HL-60 (cell line): ENCODE data around the gene CPSF6.

ENCODE experiments used
- CTCF ChIP-seq: IDR thresholded peaks from one replicate; pipeline ENCODE4 v1.5.1; 2011; ENCODE audit warnings: low read length, control low read depth, inconsistent platforms; ENCODE audit not compliant: insufficient read depth
- GABPA ChIP-seq: IDR thresholded peaks from 2 replicates; pipeline ENCODE4 v1.6.1; 2012; ENCODE audit warnings: low read depth
- POLR2AphosphoS5 ChIP-seq: IDR thresholded peaks from 2 replicates; pipeline ENCODE4 v1.6.1; 2012; ENCODE audit warnings: low read depth
- SPI1 ChIP-seq: IDR thresholded peaks from 2 replicates; pipeline ENCODE4 v1.6.1; 2012; ENCODE audit warnings: low read depth, mild to moderate bottlenecking, borderline replicate concordance

- TF ChIP-seq CTCF (no peak), GABPA (no peak), POLR2AphosphoS5 (no peak), SPI1 (no peak)
Observed at GRCh38 chr12:69241438-69242092, 2.2 kb downstream of the CPSF6 start.
